ENCODE measurements around the gene ARHGEF38. TPM values are rescaled to one million over a fixed set of nuclear protein-coding genes. Genes with fewer than 3 reads are reported as not detected.
"Not testable (repeated sequence)": the region's sequence is repeated elsewhere in the genome, so short reads cannot be mapped to it uniquely, and the experiment has no call there.

Gene ARHGEF38
- polyA plus RNA-seq, 12 donors: 0.13 to 2.5 (median 0.89) TPM; not detected in 2

DNA sequence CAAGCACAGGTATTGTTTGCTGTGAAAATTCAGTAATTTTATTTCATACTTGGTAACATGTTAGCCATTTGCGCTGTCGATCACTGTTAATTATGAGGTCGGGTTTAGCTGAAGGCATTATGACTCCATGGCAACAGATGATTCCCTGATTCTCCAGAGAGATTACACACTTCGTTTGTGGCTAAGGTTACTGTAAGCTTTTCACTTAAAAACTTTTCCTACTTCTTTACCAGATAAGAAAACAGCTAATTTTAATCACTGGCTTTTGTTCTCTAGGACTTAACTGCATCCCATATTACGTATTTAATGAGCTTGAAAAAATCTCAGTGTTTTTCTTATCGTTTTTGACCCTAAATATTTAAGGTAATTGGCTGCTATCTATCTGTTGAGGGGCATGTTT, 158.3 kb downstream of the ARHGEF38 start:
- DNase-seq: no peak

GRCh38 chr4:105712766-105713165, 160.3 kb downstream of the ARHGEF38 start:
- no peak for DNase-seq

- no peak for DNase-seq
Observed at GRCh38 chr4:105714071-105714521, 161.7 kb downstream of the ARHGEF38 start.

DNA sequence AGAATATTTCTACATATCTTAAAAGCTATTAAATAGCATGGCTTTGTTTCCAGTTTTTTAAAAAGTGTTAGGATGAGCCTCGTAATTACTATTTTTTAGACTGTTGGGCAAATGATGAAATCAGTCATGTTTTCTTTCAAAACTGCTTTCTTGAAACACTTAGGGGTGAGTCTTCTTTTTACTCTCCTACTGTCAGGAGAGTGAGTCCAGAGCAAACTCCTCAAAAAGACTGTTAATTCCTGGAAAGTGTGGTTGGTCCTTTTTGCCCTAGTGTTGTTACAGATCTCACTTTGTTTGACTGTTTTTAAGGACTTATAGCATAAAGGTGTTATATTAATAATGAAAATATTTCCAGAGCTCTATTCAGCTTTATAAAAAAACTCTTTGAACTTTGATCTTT, 162.5 kb downstream of the ARHGEF38 start:
- DNase-seq: no peak

DNA sequence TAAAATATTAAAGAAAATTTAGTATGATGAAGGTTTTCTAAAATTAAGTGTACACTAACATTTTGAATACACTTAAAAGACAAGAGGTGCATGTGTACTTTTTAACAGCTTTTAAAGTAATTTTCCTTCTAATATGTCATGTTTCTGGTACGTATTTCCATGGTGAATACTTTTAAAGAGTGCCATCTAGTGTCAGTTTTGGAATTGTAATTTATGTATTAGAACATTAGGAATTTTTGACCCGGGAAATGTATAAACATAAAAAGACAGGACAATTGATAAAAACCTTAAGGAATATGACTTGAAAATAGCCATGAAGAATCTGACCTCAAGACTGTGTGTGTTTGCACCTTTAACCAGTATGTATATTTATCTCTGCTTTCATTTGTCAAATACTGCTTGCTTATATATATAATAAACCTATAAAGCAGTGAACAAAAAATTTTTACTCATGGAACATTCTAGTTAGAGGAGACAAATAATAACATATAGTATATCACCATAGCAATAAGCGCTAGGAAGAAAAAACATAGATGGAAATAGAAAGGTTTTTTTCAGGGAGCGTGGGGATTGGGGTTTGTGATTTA, 163.4 kb downstream of the ARHGEF38 start:
- DNase-seq: peak; percentile 31

DNA sequence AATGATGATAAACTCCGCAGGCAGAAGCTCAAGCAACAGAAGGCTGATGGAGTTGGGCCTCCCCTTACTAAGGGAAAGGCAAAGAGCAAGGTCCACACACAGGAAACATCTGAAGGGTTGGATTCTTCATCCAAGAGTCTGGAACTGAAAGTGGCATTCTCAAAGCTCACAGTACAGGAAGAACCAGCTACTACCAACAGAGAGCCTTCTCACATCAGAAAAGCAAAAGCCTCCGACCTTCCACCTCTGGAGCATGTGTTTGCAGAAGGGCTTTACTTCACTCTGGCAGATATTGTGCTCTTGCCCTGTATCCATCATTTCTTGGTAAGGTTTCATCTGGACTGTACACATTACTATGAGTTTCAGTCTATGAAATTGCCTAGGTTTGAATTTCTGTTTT, 166.8 kb downstream of the ARHGEF38 start:
- DNase-seq: no peak

DNA sequence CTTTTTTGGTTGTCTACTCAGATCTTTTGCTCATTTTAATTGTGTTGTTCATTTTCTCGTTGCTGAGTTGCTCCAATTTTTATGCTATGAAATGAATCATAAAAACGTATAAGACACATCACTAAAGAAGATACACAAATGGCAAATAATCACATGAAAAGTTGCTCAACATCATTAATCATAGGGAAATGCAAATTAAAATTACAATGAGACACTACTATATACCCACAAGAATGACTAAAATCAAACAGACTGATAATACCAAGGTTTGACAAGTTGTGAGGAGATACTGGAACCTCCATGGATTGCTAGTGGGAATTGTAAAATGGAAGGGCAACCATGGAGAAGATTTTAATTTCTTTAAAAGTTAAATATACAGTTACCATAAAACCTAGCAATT, 173.2 kb downstream of the ARHGEF38 start:
- DNase-seq: no peak

- DNase-seq: not testable (repeated sequence)
Observed at GRCh38 chr4:105729895-105730294, 177.5 kb downstream of the ARHGEF38 start.

Other genes starting within 250 kb of the ARHGEF38 start
- gene PPA2, start 78.6 kb upstream of the ARHGEF38 start, polyA plus RNA-seq (ENCODE audit: insufficient read length in 12 of 12): 10 to 100 TPM in 11 of 12 donors, not detected in 1; 44.1 to 71.5 (median 57.7) TPM
- gene INTS12, start 156.1 kb downstream of the ARHGEF38 start, polyA plus RNA-seq (ENCODE audit: insufficient read length in 12 of 12): 10 to 100 TPM in 11 of 12 donors, not detected in 1; 28.0 to 53.6 (median 30.4) TPM
- gene GSTCD, start 156.2 kb downstream of the ARHGEF38 start, polyA plus RNA-seq (ENCODE audit: insufficient read length in 12 of 12): 10 to 100 TPM in 8 of 12 donors, 1 to 10 TPM in 3, not detected in 1; 8.9 to 26.5 (median 11.5) TPM

All from muscle of arm (tissue), 12 donors.